ENCODE data around the gene COBLL1. TPM values are rescaled to one million over a fixed set of nuclear protein-coding genes. Genes with fewer than 3 reads are reported as not detected.

Gene COBLL1
- total RNA-seq, 2 experiments from 2014 or later = 0.53 TPM; not detected in 1

DNA sequence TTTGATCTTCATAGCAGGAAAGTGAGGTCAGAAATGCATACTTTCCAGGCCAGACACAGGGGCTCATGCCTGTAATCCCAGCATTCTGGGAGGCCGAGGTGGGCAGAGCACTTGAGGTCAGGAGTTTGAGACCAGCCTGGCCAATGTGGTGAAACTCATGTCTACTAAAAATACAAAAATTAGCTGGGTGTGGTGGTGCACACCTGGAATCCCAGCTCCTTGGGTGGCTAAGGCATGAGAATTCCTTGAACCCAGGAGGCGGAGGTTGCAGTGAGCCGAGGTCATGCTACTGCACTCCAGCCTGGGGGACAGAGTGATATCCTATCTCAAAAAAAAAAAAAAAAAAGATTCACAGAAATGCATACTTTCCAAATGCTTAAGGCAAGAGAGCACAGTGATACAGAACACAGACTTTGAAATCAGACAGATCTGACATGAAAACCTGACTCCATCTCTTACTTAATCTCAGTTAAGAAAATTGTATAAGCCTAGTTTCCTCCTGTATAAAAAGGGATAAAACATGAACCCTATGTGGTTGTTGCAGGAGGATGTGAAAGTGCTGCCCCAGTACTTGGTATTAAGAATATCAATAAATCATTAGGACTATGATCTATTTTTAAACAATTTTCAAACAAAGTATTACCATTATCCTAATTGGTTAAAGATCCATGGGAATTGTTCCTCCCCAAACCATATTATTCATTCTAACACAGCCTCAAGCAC lies 26.4 kb downstream of the COBLL1 start:
- Mint-ChIP-seq H3K27me3 (no peaks in the 10 kb centered on the region), H3K4me3 (no peak overlapping the region), H3K36me3 (ENCODE audit: low read depth) (no peaks in the 10 kb centered on the region), H3K27ac (no peak overlapping the region), H3K4me1 (ENCODE audit: low read depth) (no peaks in the 10 kb centered on the region), H3K9me3 (no peaks in the 10 kb centered on the region)
- no peak for TF ChIP-seq CTCF (IDR thresholded peaks at IDR 0.05)
- Histone ChIP-seq H3K9me3 (ENCODE audit: control insufficient read depth in 1 of 2, insufficient read depth in 1 of 2, low read length in 2 of 2) (no peaks in the 10 kb centered on the region), H3K4me3 (ENCODE audit: low read length) (no peak overlapping the region), H3K4me1 (ENCODE audit: insufficient read depth, low read length) (no peaks in the 10 kb centered on the region), H3K27ac (ENCODE audit: low read depth in 1 of 2, low read length in 2 of 2) (no peak overlapping the region), H3K27me3 (ENCODE audit: control insufficient read depth in 1 of 2, insufficient read depth in 2 of 2, low read length in 2 of 2) (no peaks in the 10 kb centered on the region), H3K36me3 (ENCODE audit: insufficient read depth, low read length) (no peaks in the 10 kb centered on the region)
- POLR2A ChIA-PET = no interaction called here
- intact Hi-C loops (cut with DNase I, micrococcal nuclease) = no loop called here
- CTCF ChIA-PET = no interaction called here
- ATAC-seq (ENCODE audit: poor library complexity) (no peak), DNase-seq (no peak)

DNA sequence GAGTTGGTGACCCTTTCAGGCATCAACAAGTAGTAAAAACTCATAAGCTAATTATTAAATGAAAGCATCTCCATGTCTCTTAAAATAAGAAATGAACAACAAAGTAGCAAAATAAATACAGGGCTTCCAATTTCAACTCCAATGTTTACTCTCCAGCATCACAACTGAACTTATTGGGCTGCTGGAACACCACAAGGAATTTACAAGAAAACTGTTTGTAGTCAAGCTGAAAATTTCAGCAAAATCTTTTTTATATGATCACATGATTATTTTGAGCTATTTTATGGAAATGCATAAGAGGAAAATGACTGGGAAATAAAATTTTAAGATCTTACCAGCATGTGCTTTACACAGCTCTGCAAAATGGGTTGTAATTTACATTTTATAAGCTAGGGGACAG lies 28.1 kb downstream of the COBLL1 start:
- Mint-ChIP-seq H3K27me3 (no peaks in the 10 kb centered on the region), H3K36me3 (ENCODE audit: low read depth) (no peaks in the 10 kb centered on the region), H3K9me3 (no peaks in the 10 kb centered on the region), H3K4me1 (ENCODE audit: low read depth) (no peaks in the 10 kb centered on the region), H3K27ac (no peak overlapping the region), H3K4me3 (no peak overlapping the region)
- no peaks in the 10 kb centered on the region for H3K36me3 ChIP-seq (ENCODE audit: insufficient read depth, low read length)
- CTCF ChIA-PET = no interaction called here
- H3K4me1 ChIP-seq (ENCODE audit: insufficient read depth, low read length) = no peaks in the 10 kb centered on the region
- H3K4me3 ChIP-seq (ENCODE audit: low read length) = no peak overlapping the region
- TF ChIP-seq CTCF (IDR thresholded peaks at IDR 0.05) = no peak
- POLR2A ChIA-PET = interaction anchor here (0.6 kb wide), 1 partner anchor 539 kb away, joined by 3 read pairs; no protein-coding TSS in a partner anchor
- DNase-seq (no peak), ATAC-seq (ENCODE audit: poor library complexity) (no peak)
- intact Hi-C loops (cut with DNase I, micrococcal nuclease) = no loop called here
- H3K9me3 ChIP-seq (ENCODE audit: control insufficient read depth in 1 of 2, insufficient read depth in 1 of 2, low read length in 2 of 2) = no peaks in the 10 kb centered on the region
- no peaks in the 10 kb centered on the region for H3K27me3 ChIP-seq (ENCODE audit: control insufficient read depth in 1 of 2, insufficient read depth in 2 of 2, low read length in 2 of 2)
- no peak overlapping the region for H3K27ac ChIP-seq (ENCODE audit: low read depth in 1 of 2, low read length in 2 of 2)

GRCh38 chr2:164812378-164812777 lies 29.2 kb downstream of the COBLL1 start:
- no peaks in the 10 kb centered on the region for H3K36me3 ChIP-seq (ENCODE audit: insufficient read depth, low read length)
- Mint-ChIP-seq H3K27ac (no peak overlapping the region), H3K27me3 (no peaks in the 10 kb centered on the region), H3K4me3 (no peak overlapping the region), H3K9me3 (no peaks in the 10 kb centered on the region), H3K36me3 (ENCODE audit: low read depth) (no peaks in the 10 kb centered on the region), H3K4me1 (ENCODE audit: low read depth) (no peaks in the 10 kb centered on the region)
- H3K9me3 ChIP-seq (ENCODE audit: control insufficient read depth in 1 of 2, insufficient read depth in 1 of 2, low read length in 2 of 2) = no peaks in the 10 kb centered on the region
- ATAC-seq (ENCODE audit: poor library complexity) (no peak), DNase-seq (no peak)
- no peak overlapping the region for H3K27ac ChIP-seq (ENCODE audit: low read depth in 1 of 2, low read length in 2 of 2)
- H3K4me3 ChIP-seq (ENCODE audit: low read length) = no peak overlapping the region
- ChIA-PET CTCF (no interaction called here), POLR2A (no interaction called here)
- H3K4me1 ChIP-seq (ENCODE audit: insufficient read depth, low read length) = no peaks in the 10 kb centered on the region
- TF ChIP-seq CTCF (IDR thresholded peaks at IDR 0.05) = no peak
- intact Hi-C loops (cut with DNase I, micrococcal nuclease) = no loop called here
- no peaks in the 10 kb centered on the region for H3K27me3 ChIP-seq (ENCODE audit: control insufficient read depth in 1 of 2, insufficient read depth in 2 of 2, low read length in 2 of 2)

Data from CD4-positive, alpha-beta T cell (primary cell).